ENCODE results near the gene STARD3NL. TPM values are rescaled to one million over a fixed set of nuclear protein-coding genes. Genes with fewer than 3 reads are reported as not detected.
"Not testable (repeated sequence)": the region's sequence is repeated elsewhere in the genome, so short reads cannot be mapped to it uniquely, and the experiment has no call there.

Gene STARD3NL
- total and polyA plus RNA-seq, 2 of the 4 experiments (the other 2 are of a cell fraction) = 51.6 to 69.7 TPM

DNA sequence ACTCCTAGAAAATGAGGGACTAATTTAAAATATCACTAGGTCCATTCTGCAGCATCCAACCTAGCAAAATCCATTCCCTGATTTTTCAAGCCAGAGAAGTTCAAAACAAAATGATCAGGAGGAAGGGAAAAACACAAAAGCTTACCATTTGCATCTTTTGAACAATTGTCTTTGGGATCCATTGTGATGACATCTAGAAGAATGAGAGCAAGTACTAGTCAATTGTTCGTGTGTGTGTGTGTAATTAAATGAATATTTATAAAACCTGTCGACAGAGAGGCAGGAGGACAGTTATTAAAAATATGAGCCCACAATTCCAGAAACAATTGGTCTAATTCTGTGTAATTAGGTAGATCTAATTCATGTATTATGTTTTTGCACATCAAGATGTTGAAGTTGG, 84.0 kb downstream of the STARD3NL start:
- CTCF ChIA-PET; H3K36me3 ChIP-seq (ENCODE audit: control insufficient read depth, insufficient read depth, low read length); H4K8ac ChIP-seq (ENCODE audit: low read depth in 2 of 2, low read length in 2 of 2); H2BK5ac ChIP-seq (ENCODE audit: low read depth, low read length, poor library complexity, severe bottlenecking); H3K4me2 ChIP-seq (ENCODE audit: low read depth, low read length); H2BK15ac ChIP-seq (ENCODE audit: low read depth, low read length); H3K9me3 ChIP-seq (ENCODE audit: control insufficient read depth, insufficient read depth, low read length); H2BK120ac ChIP-seq (ENCODE audit: low read depth, low read length); H3K27me3 ChIP-seq (ENCODE audit: control insufficient read depth, insufficient read depth, low read length); H3K4me3 ChIP-seq (ENCODE audit: insufficient read depth, low read depth, low read length); ATAC-seq (ENCODE audit: low read depth); H3K18ac ChIP-seq (ENCODE audit: low read depth, low read length); H3K79me1 ChIP-seq (ENCODE audit: low read depth in 1 of 2, low read length in 2 of 2); H4K5ac ChIP-seq (ENCODE audit: low read depth, low read length); intact Hi-C loops (cut with micrococcal nuclease); H4K20me1 ChIP-seq (ENCODE audit: insufficient read depth, low read length); H3K9ac ChIP-seq (ENCODE audit: low read depth, low read length); BruUV-seq (replicated peaks); in situ Hi-C loops (cut with MboI; ENCODE audit: low sequenced_read_pairs); POLR2A ChIA-PET (ENCODE audit: unreplicated experiment); H2AK5ac ChIP-seq (ENCODE audit: low read depth, low read length); H4K91ac ChIP-seq (ENCODE audit: insufficient read depth, low read depth, low read length); H3K4me1 ChIP-seq (ENCODE audit: control insufficient read depth, insufficient read depth, low read length); H3K4ac ChIP-seq (ENCODE audit: low read depth, low read length); DNase-seq; dilution Hi-C loops (cut with HindIII; ENCODE audit: low sequenced_read_pairs, unreplicated experiment); H3K14ac ChIP-seq (replicated peaks; ENCODE audit: low read depth, low read length); H2AK9ac ChIP-seq (replicated peaks; ENCODE audit: low read depth, low read length, poor library complexity); H3K9me1 ChIP-seq (ENCODE audit: insufficient read depth, low read length); H2AFZ ChIP-seq (replicated peaks; ENCODE audit: low read length, poor library complexity); H3K27ac ChIP-seq (ENCODE audit: insufficient read depth, low read length); H3K23ac ChIP-seq (ENCODE audit: low read depth, low read length); H3K56ac ChIP-seq (ENCODE audit: extremely low read depth, insufficient read depth, low read length); H2BK20ac ChIP-seq (ENCODE audit: low read depth, low read length): not testable (repeated sequence)
- WGBS, 2 experiments (ENCODE audit: extremely low coverage in 2 of 2, insufficient read length in 1 of 2) = 0% methylated on average over 1 of the region's 2 CpGs; no CpG with 5 or more reads in 1 of the 2 experiments

All from IMR-90 (cell line).